Sigmoid colon (tissue), 7 donors: ENCODE measurements around the gene WDR1. TPM values are rescaled to one million over a fixed set of nuclear protein-coding genes. Genes with fewer than 3 reads are reported as not detected.

Experiments used
- DNase-seq: peaks from one replicate; pipeline ENCODE4 v3.0.0-alpha.2; 2019
- H3K27ac ChIP-seq, 4 donors: fragments of 200-600 bp; sonication (generic); one replicate each; pipeline ENCODE4 v1.5.1; 2016 to 2019; ENCODE audit warnings: mild to moderate bottlenecking in 1 of 4
- H3K27me3 ChIP-seq, 3 donors: fragments of 200-600 bp; sonication (generic); one replicate each; pipeline ENCODE4 v1.5.1; 2019; ENCODE audit warnings: mild to moderate bottlenecking in 1 of 3
- H3K36me3 ChIP-seq, 4 donors: fragments of 200-600 bp; sonication (generic); one replicate each; pipeline ENCODE4 v1.5.1; 2016 to 2019
- H3K4me1 ChIP-seq, 4 donors: fragments of 200-600 bp; sonication (generic); one replicate each; pipeline ENCODE4 v1.5.1; 2017 to 2019
- H3K4me3 ChIP-seq, 4 donors: fragments of 200-600 bp; sonication (generic); one replicate each; pipeline ENCODE4 v1.5.1; 2017 to 2019; ENCODE audit warnings: mild to moderate bottlenecking in 2 of 4, moderate library complexity in 1 of 4
- H3K9me3 ChIP-seq, 4 donors: fragments of 200-600 bp in 3 of 4; sonication (generic) in 3 of 4; one replicate each; pipeline versions ENCODE4 v1.5.1 to v1.6.1; 2013 to 2019
- EP300 ChIP-seq, 4 donors: sonication (generic); formaldehyde crosslinking; IDR thresholded peaks; one replicate each; pipeline ENCODE4 v1.6.1; 2017; ENCODE audit warnings: antibody characterized with exemption in 4 of 4
- POLR2A ChIP-seq, 2 donors: fragments of 450-650 bp; IDR thresholded peaks; one replicate each; pipeline ENCODE4 v1.6.1; 2016; ENCODE audit warnings: antibody characterized with exemption in 2 of 2, mild to moderate bottlenecking in 2 of 2, moderate library complexity in 2 of 2
- POLR2AphosphoS5 ChIP-seq, 4 donors: sonication (generic); formaldehyde crosslinking; IDR thresholded peaks; one replicate each; pipeline ENCODE4 v1.6.1; 2017; ENCODE audit warnings: antibody characterized with exemption in 4 of 4
- WGBS, 2 donors: extraction: QIAGEN DNeasy Blood & Tissue Kit; methylation state at CpG; one replicate each; pipeline ENCODE4 v1.1.7; 2013; 5-methylcytosine and 5-hydroxymethylcytosine counted together
- intact Hi-C: fragments of 100-400 bp; cut with DNase I; formaldehyde crosslinking; loops from one replicate; pipeline ENCODE4 v1.15.1; 2023
- polyA plus RNA-seq, 3 donors: library from polyadenylated mRNA; stranded (reverse); fragments of 200-250 nt; gene quantifications; one replicate each; pipeline ENCODE4 v1.2.3, GENCODE V29; 2013
- total RNA-seq, 4 donors: library from RNA; depleted of rRNA; stranded (reverse); fragments of >200 nt; gene quantifications; one replicate each; pipeline ENCODE4 v1.1.0, GENCODE V29; 2016
- TF ChIP-seq, protein P1 (sequence below), 4 experiments: fragments of 450-650 bp in 3 of 4; fragments of 200-600 bp in 1 of 4; IDR thresholded peaks; one replicate each; pipeline ENCODE4 v1.5.1; 2016 to 2019; ENCODE audit warnings: antibody characterized with exemption in 4 of 4, mild to moderate bottlenecking in 3 of 4, moderate library complexity in 2 of 4
- donor health status: healthy with polysubstance abuse.
- donor health status: Bipolar disorder and iron deficiency.
- donor health status: healthy.

The WDR1 gene
- total and polyA plus RNA-seq, 7 donors = 171 to 267 (median 240) TPM

DNA sequence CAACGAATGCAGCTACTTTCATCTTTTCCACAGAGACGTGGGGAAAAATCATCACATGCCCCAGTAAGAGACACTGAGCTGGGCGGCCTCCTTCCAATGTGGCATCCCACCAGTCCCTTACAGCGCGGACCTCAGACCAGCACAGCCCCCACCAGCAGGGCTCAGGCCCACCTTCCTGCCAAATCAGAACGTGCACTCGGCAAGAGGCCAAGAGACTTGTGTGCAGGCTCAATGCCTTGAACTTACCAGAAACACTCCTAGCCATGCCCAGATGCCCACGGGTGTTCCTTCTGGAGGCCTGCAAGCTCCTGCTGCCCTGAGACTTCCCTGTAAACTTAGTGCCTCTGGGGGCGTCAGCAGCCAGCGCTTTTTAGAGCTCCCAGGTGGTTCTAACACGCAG, 31.2 kb downstream of the WDR1 start:
- TF ChIP-seq, protein P1, sequence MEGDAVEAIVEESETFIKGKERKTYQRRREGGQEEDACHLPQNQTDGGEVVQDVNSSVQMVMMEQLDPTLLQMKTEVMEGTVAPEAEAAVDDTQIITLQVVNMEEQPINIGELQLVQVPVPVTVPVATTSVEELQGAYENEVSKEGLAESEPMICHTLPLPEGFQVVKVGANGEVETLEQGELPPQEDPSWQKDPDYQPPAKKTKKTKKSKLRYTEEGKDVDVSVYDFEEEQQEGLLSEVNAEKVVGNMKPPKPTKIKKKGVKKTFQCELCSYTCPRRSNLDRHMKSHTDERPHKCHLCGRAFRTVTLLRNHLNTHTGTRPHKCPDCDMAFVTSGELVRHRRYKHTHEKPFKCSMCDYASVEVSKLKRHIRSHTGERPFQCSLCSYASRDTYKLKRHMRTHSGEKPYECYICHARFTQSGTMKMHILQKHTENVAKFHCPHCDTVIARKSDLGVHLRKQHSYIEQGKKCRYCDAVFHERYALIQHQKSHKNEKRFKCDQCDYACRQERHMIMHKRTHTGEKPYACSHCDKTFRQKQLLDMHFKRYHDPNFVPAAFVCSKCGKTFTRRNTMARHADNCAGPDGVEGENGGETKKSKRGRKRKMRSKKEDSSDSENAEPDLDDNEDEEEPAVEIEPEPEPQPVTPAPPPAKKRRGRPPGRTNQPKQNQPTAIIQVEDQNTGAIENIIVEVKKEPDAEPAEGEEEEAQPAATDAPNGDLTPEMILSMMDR (IDR thresholded peaks at IDR 0.05) = no peak
- TF ChIP-seq POLR2AphosphoS5 (IDR thresholded peaks at IDR 0.05) (no peak), EP300 (IDR thresholded peaks at IDR 0.05) (no peak), POLR2A (IDR thresholded peaks at IDR 0.05) (no peak)
- peak overlapping the region in 2 of 4 donors; percentile 40 to 66 for H3K27ac ChIP-seq
- WGBS, 2 donors = 90 to 92% methylated on average over 11 of the region's 11 CpGs
- peak; percentile 66 for DNase-seq
- no peaks in the 10 kb centered on the region for H3K27me3 ChIP-seq
- H3K4me3 ChIP-seq = no peak overlapping the region
- intact Hi-C loops = no loop called here
- peaks cover 0 to 28% (median 17%) of the 10 kb centered on the region in 4 donors for H3K4me1 ChIP-seq
- no peaks in the 10 kb centered on the region for H3K9me3 ChIP-seq
- peaks cover 53 to 100% (median 94%) of the 10 kb centered on the region in 4 donors for H3K36me3 ChIP-seq

DNA sequence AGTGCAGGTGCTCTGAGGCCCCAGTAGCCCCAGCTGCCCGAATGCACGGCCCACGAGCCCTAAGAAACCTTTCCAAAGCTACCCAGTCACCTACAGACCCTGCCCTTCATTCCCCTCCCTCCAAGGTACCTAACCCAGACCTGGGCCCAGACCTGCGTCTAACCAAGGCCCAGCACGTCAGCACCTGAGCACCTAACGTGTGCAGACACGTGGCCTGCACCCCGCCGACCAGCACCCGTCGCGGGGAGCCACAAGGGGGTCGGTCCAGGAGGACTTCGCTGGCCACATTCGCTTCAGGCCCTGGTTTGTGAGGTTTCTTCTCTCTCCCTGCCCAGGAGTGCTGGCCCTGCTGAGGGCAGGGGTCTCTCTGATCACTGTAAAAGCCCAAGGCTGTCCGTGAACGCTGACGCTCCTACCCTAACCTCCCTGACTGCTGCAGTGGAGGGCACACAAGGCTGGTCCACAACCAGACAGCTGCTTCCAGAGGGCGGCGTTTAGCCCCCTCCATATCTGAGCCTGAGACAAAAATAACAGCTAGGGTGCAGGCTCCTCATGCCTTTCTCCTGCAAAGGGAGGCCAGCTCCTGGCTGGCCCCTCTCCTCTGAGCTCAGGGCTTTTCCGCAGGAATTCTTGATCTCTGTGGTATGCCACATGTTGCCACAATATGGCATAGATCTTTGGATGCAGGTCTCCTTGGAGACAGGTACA, 31.8 kb downstream of the WDR1 start:
- 89 to 90% methylated on average over 21 of the region's 21 CpGs for WGBS, 2 donors

DNA sequence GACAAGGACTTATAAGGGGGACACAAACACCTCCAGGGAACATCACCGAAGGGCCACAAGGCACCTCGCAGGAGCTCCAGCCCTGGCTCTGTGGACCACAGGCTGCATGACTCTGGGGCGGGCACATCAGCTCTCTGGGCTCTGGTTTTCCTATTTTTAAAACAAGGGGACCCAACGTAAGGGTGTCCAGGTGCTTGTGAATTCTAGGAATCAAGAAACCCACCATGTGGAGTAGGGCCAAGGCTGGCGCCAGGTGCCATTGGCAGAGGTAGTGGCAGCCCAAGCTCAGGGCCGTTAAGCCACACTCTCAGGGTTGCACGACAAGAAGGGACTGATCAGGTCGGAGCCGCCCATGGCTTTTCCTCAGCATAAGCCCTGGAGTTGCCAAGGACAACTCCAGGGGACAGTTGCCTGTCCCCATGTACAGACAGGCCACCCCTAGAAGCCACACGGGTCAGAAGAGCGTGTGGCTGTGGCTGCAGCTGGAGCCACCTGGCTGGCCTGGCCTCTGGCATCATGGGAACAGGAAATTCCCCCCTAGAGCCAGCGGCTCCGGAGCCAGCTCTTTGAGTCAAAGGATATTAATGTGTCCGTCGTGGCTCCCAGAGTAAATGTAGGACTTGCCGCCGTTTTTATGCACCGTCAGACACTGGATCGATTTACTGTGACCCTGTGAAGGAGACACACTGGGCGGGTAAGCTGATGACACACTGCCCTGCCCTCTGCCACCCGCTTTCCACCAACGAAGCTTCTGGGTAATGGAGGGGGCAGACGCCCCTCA, 32.5 kb downstream of the WDR1 start:
- 81 to 83% methylated on average over 23 of the region's 23 CpGs for WGBS, 2 donors
- Histone ChIP-seq H3K27ac (no peak overlapping the region), H3K27me3 (no peaks in the 10 kb centered on the region), H3K9me3 (no peaks in the 10 kb centered on the region), H3K4me3 (no peak overlapping the region), H3K36me3 (peaks cover 64 to 100% (median 99%) of the 10 kb centered on the region in 4 donors), H3K4me1 (peaks cover 0 to 26% (median 10%) of the 10 kb centered on the region in 4 donors)
- intact Hi-C loops = no loop called here
- peak; percentile 63 for DNase-seq
- TF ChIP-seq POLR2A (IDR thresholded peaks at IDR 0.05) (no peak), POLR2AphosphoS5 (IDR thresholded peaks at IDR 0.05) (no peak), EP300 (IDR thresholded peaks at IDR 0.05) (no peak)
- TF ChIP-seq, protein P1 (IDR thresholded peaks at IDR 0.05) = no peak

More for the DNA sequence above, 31.8 kb downstream of the WDR1 start:
- Histone ChIP-seq H3K27ac (peak overlapping the region in 2 of 4 donors; percentile 40 to 66), H3K4me1 (peaks cover 0 to 27% (median 11%) of the 10 kb centered on the region in 4 donors), H3K27me3 (no peaks in the 10 kb centered on the region), H3K36me3 (peaks cover 56 to 100% (median 95%) of the 10 kb centered on the region in 4 donors), H3K4me3 (no peak overlapping the region), H3K9me3 (no peaks in the 10 kb centered on the region)
- DNase-seq = peak; percentile 50
- intact Hi-C loops = no loop called here
- TF ChIP-seq POLR2AphosphoS5 (IDR thresholded peaks at IDR 0.05) = no peak
- TF ChIP-seq EP300 (IDR thresholded peaks at IDR 0.05) = no peak
- TF ChIP-seq POLR2A (IDR thresholded peaks at IDR 0.05) = no peak
- TF ChIP-seq, protein P1 (IDR thresholded peaks at IDR 0.05) = no peak

DNA sequence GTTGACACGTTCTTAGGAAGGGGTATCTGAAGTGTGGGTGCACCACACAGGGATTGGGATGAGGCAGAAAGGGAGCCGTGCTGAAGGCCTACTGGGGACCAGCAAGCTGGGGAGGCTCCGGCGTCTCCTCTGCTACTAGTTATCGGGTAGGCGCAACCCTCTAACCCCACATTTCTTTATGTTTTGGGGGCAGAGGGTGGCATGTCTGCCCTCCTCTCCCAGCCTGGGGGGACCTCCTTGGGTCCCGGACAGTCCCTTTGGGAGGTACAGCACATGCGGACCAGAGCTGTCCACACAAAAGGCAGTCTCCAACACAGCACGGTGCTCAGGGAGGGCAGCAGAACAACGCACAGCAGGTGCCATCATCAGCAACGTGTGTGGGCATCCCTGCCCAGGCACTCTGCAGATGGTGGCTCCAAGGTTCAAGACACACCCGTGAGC, 33.2 kb downstream of the WDR1 start:
- peak; percentile 60 for DNase-seq
- Histone ChIP-seq H3K9me3 (no peaks in the 10 kb centered on the region), H3K27me3 (no peaks in the 10 kb centered on the region), H3K4me3 (no peak overlapping the region), H3K4me1 (peaks cover 0 to 26% (median 13%) of the 10 kb centered on the region in 4 donors), H3K27ac (no peak overlapping the region), H3K36me3 (peaks cover 65 to 100% (median 100%) of the 10 kb centered on the region in 4 donors)
- intact Hi-C loops = no loop called here
- WGBS, 2 donors = 81 to 86% methylated on average over 12 of the region's 12 CpGs
- TF ChIP-seq, protein P1 (IDR thresholded peaks at IDR 0.05) = no peak
- TF ChIP-seq POLR2AphosphoS5 (IDR thresholded peaks at IDR 0.05) (no peak), EP300 (IDR thresholded peaks at IDR 0.05) (no peak), POLR2A (IDR thresholded peaks at IDR 0.05) (no peak)
